ENCODE results near the gene CFAP92. TPM values are rescaled to one million over a fixed set of nuclear protein-coding genes. Genes with fewer than 3 reads are reported as not detected.

The CFAP92 gene
- total RNA-seq, 2 experiments from 2014 or later, result 0.19 to 0.45 TPM

DNA sequence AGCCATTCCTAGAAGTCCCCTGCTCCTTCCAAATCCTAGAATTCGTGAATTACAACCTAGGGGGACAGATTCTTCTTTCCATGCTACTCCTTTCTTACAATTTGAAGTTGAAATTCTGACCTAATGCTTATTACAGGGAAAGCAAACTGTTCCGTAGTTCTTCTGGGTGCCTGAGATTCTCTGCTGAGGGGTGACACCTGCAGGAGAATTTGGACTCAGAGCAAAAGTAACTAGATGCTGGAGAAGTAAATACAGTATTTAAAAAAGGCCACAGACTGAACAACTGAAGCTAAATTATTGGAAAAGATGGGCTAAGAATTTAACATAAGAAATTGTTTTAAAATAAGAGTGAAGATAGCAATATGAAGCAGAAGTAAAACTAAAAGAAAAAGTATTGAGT is 76.6 kb downstream of the CFAP92 start:
- ATAC-seq (ENCODE audit: poor library complexity) (no peak), DNase-seq (no peak)
- H3K4me1 Mint-ChIP-seq (ENCODE audit: low read depth), result peaks cover 17% of the 10 kb centered on the region
- peak overlapping the region; percentile 10 for H3K27ac Mint-ChIP-seq
- ChIA-PET CTCF (no interaction called here), POLR2A (no interaction called here)
- H3K9me3 Mint-ChIP-seq, result peaks cover 2% of the 10 kb centered on the region
- TF ChIP-seq, protein P1, sequence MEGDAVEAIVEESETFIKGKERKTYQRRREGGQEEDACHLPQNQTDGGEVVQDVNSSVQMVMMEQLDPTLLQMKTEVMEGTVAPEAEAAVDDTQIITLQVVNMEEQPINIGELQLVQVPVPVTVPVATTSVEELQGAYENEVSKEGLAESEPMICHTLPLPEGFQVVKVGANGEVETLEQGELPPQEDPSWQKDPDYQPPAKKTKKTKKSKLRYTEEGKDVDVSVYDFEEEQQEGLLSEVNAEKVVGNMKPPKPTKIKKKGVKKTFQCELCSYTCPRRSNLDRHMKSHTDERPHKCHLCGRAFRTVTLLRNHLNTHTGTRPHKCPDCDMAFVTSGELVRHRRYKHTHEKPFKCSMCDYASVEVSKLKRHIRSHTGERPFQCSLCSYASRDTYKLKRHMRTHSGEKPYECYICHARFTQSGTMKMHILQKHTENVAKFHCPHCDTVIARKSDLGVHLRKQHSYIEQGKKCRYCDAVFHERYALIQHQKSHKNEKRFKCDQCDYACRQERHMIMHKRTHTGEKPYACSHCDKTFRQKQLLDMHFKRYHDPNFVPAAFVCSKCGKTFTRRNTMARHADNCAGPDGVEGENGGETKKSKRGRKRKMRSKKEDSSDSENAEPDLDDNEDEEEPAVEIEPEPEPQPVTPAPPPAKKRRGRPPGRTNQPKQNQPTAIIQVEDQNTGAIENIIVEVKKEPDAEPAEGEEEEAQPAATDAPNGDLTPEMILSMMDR (IDR thresholded peaks at IDR 0.05), result no peak
- no peak overlapping the region for H3K27ac ChIP-seq (ENCODE audit: low read depth in 1 of 2, low read length in 2 of 2)
- H3K27me3 ChIP-seq (ENCODE audit: control insufficient read depth in 1 of 2, insufficient read depth in 2 of 2, low read length in 2 of 2), result no peaks in the 10 kb centered on the region
- H3K36me3 Mint-ChIP-seq (ENCODE audit: low read depth), result peaks cover 83% of the 10 kb centered on the region
- intact Hi-C loops (cut with DNase I, micrococcal nuclease), result no loop called here
- no peak overlapping the region for H3K4me3 ChIP-seq (ENCODE audit: low read length)
- H3K36me3 ChIP-seq (ENCODE audit: insufficient read depth, low read length), result peaks cover 41% of the 10 kb centered on the region
- no peaks in the 10 kb centered on the region for H3K27me3 Mint-ChIP-seq
- peaks cover 6% of the 10 kb centered on the region for H3K4me1 ChIP-seq (ENCODE audit: insufficient read depth, low read length)
- H3K9me3 ChIP-seq (ENCODE audit: control insufficient read depth in 1 of 2, insufficient read depth in 1 of 2, low read length in 2 of 2), result no peaks in the 10 kb centered on the region
- H3K4me3 Mint-ChIP-seq, result no peak overlapping the region

GRCh38 chr3:128914966-128915645 is 78.8 kb downstream of the CFAP92 start:
- H3K36me3 Mint-ChIP-seq (ENCODE audit: low read depth), result peaks cover 91% of the 10 kb centered on the region
- H3K36me3 ChIP-seq (ENCODE audit: insufficient read depth, low read length), result peaks cover 55% of the 10 kb centered on the region

GRCh38 chr3:128911911-128912310 is 82.0 kb downstream of the CFAP92 start:
- Histone ChIP-seq H3K36me3 (ENCODE audit: insufficient read depth, low read length) (peaks cover 84% of the 10 kb centered on the region), H3K4me1 (ENCODE audit: insufficient read depth, low read length) (no peaks in the 10 kb centered on the region), H3K4me3 (ENCODE audit: low read length) (no peak overlapping the region), H3K27me3 (ENCODE audit: control insufficient read depth in 1 of 2, insufficient read depth in 2 of 2, low read length in 2 of 2) (no peaks in the 10 kb centered on the region), H3K9me3 (ENCODE audit: control insufficient read depth in 1 of 2, insufficient read depth in 1 of 2, low read length in 2 of 2) (no peaks in the 10 kb centered on the region), H3K27ac (ENCODE audit: low read depth in 1 of 2, low read length in 2 of 2) (no peak overlapping the region)
- no peaks in the 10 kb centered on the region for H3K4me1 Mint-ChIP-seq (ENCODE audit: low read depth)
- peaks cover 64% of the 10 kb centered on the region for H3K36me3 Mint-ChIP-seq (ENCODE audit: low read depth)
- ATAC-seq (ENCODE audit: poor library complexity) (no peak), DNase-seq (no peak)
- POLR2A ChIA-PET, result no interaction called here
- no peak overlapping the region for H3K27ac Mint-ChIP-seq
- no peak overlapping the region for H3K4me3 Mint-ChIP-seq
- CTCF ChIA-PET, result no interaction called here
- TF ChIP-seq, protein P1 (IDR thresholded peaks at IDR 0.05), result no peak
- no peaks in the 10 kb centered on the region for H3K27me3 Mint-ChIP-seq
- no peaks in the 10 kb centered on the region for H3K9me3 Mint-ChIP-seq
- intact Hi-C loops (cut with DNase I, micrococcal nuclease), result loop anchor here in 1 of 2 experiments (5.0 kb wide), 1 partner anchor 680 kb away; no protein-coding TSS in a partner anchor

More at GRCh38 chr3:128914966-128915645, 78.8 kb downstream of the CFAP92 start:
- no peak overlapping the region for H3K4me3 Mint-ChIP-seq
- DNase-seq, result no peak
- no peak overlapping the region for H3K4me3 ChIP-seq (ENCODE audit: low read length)
- H3K4me1 Mint-ChIP-seq (ENCODE audit: low read depth), result no peaks in the 10 kb centered on the region
- ChIA-PET POLR2A (interaction anchor here (0.6 kb wide), 1 partner anchor 592 kb away, joined by 3 read pairs; no protein-coding TSS in a partner anchor), CTCF (interaction anchor here (1.2 to 1.3 kb wide), 2 partner anchors 10 to 39 kb away, joined by 3 to 4 read pairs; no protein-coding TSS in a partner anchor)
- no peak overlapping the region for H3K27ac Mint-ChIP-seq
- H3K9me3 Mint-ChIP-seq, result no peaks in the 10 kb centered on the region
- H3K27ac ChIP-seq (ENCODE audit: low read depth in 1 of 2, low read length in 2 of 2), result no peak overlapping the region
- no peak for ATAC-seq (ENCODE audit: poor library complexity)
- H3K4me1 ChIP-seq (ENCODE audit: insufficient read depth, low read length), result no peaks in the 10 kb centered on the region
- H3K27me3 Mint-ChIP-seq, result no peaks in the 10 kb centered on the region
- intact Hi-C loops (cut with DNase I, micrococcal nuclease), result loop anchor here in 1 of 2 experiments (5.0 kb wide), 1 partner anchor 683 kb away; no protein-coding TSS in a partner anchor
- H3K9me3 ChIP-seq (ENCODE audit: control insufficient read depth in 1 of 2, insufficient read depth in 1 of 2, low read length in 2 of 2), result no peaks in the 10 kb centered on the region
- H3K27me3 ChIP-seq (ENCODE audit: control insufficient read depth in 1 of 2, insufficient read depth in 2 of 2, low read length in 2 of 2), result no peaks in the 10 kb centered on the region
- TF ChIP-seq, protein P1 (IDR thresholded peaks at IDR 0.05), result no peak
